Measurements from ENCODE around the gene PTX4.
"Not testable (repeated sequence)": the region's sequence is repeated elsewhere in the genome, so short reads cannot be mapped to it uniquely, and the experiment has no call there.

PTX4 gene

DNA sequence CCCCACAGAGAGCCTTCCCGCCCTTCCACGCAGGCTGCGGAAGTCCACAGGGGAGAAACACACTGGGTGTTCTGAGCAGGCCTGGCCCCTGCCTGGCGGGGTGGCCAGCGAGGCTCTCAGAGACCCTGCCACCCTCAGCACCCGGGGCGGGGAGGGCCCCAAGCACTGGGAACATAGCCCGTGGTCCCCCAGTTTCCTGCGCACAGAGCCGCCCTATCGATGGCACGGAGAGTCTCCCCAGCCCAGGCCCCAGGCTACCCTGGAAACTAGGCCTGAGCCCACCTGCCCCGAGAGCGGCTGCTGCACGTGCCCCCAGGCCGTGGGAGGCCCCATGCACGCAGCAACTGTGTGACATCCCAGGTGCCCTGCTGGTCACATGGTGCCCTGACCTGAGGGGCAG is 34.2 kb downstream of the PTX4 start:
- intact Hi-C loops (cut with DNase I) = no loop called here
- no peak for DNase-seq

DNA sequence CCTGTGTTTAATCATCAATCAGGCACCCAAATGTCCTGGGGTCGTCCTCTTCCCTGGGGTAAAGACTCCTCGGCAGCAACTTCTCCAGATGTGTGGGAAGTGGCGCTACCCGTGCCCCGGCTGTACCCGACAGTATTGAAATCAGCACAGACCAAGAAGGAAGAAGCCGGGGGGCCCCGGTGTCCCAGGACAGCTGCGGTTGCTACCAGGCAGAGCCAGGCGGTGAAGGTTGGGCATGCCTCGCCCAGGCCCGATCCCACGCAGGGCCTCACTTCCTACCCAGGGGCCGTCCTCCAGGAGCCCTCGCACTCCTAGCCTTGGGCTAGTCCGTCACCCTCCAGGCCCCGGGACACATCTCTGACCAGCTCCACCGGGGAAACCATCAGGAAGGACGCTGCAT is 35.4 kb downstream of the PTX4 start:
- no peak for DNase-seq
- intact Hi-C loops (cut with DNase I) = no loop called here

DNA sequence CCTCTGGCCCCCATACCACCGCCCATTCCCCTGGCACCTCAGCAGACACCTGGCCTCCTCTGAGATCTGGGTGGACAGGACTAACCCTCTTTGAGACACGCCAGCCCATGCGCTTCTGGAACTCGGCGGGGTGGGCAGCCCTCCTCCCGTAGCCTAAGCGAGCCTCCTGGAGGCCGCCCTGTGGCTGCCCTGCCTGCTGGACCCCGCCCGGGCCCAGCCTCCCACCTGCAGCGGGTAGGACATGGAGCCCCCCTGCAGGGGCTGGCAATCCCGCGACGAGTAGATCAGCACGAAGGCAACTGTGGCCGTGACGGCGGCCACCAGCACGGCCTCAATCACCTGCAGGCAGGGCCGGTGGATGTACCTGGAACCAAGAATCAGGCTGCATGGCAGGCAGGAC is 36.2 kb downstream of the PTX4 start:
- intact Hi-C loops (cut with DNase I) = no loop called here

DNA sequence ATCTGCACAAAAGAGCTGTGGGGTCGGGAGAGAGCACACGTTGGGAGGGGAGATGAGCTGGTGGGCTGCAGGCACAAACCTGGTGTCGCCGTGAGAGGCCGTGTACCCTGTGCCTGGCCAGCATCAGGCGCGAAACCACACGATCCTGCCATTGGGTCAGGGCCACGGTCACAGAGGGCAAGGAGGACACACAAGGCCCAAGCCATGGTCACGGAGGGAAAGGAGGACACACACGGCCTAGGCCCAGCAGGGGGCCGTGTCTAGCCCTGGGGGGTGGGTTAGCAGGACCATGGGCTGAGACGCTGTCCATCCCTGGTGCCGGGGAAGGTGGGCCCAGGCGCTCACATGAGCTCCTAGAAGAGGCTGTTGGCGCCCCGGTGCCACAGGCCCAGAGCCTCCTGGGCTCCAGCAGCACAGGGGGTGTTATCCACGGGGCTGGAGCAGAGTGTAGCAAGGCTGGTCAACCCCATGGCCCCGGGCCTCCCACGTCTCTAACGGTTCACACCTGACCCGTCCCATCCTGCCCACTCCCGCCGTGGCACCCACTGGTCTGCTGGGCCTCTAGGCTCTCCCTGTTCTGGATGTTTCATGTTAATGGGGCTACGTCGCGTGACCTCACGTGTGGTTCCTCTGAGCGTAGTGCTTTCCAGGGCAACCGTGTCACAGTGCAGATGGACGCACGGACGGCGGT is 36.9 kb downstream of the PTX4 start:
- no peak for DNase-seq
- intact Hi-C loops (cut with DNase I) = no loop called here

More for the DNA sequence above, 36.2 kb downstream of the PTX4 start:
- no peak for DNase-seq

DNA sequence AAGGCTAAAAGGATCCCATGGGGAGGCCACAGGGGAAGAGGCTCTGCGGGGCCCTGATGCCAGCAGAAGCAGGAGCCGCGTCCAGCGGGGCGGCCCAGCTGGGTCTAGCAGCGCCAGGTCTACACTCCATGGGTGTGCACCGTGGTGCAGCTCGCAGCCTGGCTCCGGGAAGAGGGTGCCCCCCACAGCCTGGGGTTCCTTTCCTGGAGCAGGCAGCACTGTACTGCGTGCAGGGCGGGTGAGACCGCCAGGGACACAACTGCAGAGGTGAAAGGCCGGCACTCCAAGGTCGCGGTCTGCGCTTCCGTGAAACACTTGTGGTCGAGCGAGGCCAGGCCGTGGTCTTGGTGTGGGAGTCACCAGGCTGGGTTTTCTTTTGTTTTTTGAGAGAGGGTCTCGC is 37.9 kb downstream of the PTX4 start:
- intact Hi-C loops (cut with DNase I) = no loop called here
- DNase-seq = no peak

DNA sequence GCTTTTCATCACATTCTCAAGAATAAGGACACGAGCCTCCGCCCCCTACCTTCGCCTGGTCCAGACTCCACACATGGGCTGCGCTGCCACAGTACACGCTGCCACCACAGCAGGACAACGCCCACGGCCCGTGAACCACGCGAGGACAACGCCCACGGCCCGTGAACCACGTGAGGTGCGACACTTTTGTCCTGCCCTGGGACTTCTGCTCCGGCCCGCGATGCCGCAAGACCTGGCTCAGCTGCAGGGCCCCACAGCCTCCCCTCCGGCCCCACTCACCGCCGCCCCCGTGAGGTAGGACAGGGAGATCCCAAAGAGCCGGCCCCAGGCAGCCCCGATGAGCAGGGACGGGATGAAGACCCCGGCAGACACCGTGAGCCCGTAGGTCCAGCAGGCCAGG is 38.5 kb downstream of the PTX4 start:
- no peak for DNase-seq
- intact Hi-C loops (cut with DNase I) = no loop called here

DNA sequence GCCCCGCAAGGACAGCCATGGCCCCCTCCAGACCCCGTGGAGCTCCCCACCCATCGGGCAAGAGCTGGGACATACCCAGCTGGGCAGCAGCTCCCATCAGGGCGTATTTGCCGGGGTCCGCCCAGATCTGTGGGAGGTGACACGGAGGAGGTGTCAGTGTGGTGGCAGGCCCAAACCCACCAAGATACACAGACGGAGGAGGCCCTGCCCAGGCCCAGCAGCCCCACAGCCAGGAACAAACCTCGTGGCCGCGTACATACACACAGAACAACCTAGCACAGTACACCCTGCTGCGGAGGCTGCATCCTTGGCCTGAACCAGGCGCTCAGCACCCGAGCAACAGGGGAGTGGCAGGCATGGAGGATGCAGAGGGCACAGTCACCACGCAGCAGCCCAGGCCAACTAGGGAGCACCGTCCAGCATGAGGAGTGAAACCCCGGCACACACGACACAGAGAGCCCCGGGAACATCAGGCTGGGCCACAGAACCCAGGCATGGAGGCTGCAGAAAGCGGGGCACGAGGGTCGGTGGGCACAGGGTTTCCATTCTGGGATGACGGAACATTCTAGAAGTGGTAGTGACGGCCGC is 39.4 kb downstream of the PTX4 start:
- no peak for DNase-seq
- intact Hi-C loops (cut with DNase I) = no loop called here

DNA sequence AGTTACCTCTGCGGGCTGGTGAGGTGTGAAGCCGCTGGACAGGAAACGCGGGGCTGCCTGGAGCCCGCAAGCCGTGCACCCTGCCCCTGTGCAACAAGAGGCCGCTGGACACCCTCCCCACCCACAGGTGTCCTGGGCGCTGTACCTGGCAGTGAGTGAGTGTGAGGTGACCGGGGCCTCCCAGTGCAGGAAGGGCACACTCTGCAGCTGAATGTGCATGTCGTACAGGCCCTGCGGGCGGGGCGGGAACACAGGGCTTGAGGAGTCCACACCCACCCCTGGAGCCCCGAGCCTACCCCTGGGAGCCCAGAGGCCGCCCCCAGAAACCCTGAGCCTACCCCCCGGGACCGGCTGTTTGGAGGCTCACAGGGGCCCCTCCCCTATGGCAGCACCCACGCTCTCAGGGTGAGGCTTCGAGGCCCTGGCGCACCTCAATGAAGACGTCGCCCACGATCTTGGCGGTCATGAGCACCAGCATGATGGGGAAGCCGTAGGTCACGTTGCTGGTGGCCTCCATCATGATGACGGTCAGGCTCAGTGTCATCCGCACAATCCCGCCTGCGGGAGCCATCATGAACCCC is 40.1 kb downstream of the PTX4 start:
- intact Hi-C loops (cut with DNase I) = no loop called here
- DNase-seq = peak in 18 of 42 donors; percentile 3 to 50 (median 27)

DNA sequence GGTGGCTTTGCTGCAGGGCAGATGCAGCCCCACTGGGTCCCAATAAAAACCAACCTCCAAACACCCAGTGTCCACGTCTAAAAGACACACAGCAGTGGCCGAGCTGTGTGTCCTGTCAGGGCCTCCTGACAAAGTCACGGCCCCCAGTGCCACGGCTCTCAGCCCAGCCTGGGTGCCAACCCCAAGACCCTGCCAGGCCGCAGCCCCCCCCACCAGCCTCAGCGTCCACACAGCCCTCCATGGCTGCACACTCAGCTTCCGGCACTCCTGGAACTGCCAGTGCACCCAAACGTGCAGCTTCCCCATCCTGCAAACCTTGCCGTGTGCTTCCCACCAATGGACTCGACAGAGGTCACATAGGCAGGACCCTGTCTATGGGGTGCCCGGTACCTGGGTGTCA is 40.8 kb downstream of the PTX4 start:
- DNase-seq = no peak
- intact Hi-C loops (cut with DNase I) = no loop called here

DNA sequence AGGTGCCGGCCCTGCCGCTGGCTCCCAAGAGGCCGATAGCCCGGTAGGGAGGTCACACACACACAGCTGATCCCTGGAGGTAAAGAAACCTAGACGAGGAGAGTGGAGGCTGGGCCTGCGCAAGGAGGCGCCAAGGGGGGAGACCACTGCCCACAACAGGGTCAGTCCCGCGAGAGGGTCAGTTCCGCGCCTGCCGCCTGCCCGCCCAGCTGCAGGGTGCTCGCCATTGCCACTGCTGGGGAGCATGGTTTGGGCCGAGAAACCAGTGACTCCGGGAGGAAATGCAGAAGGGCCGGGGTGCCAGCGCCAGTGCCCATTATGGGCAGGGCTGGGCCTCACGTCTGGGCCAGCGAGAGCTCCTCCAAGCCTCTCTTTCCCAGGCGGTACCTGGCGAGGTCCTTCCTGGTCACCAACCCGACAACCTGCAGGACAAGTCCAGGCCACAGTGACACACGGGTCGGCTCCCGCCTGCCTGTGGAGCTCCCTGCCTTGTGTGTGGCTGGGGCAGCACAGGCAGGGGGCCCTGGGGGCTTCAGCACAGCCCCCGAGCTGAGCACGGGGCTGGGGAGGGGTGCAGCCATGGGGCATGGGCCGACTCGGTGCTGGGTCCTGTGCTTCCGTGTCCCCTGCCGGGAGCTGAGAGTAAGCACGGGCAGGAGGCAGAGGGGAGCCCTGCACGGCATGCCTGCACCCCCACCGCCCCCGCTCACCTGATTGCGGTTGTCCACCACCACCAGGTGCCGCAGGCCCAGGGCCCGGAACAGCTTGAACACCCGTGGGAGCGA is 42.3 kb downstream of the PTX4 start:
- intact Hi-C loops (cut with DNase I) = no loop called here

DNA sequence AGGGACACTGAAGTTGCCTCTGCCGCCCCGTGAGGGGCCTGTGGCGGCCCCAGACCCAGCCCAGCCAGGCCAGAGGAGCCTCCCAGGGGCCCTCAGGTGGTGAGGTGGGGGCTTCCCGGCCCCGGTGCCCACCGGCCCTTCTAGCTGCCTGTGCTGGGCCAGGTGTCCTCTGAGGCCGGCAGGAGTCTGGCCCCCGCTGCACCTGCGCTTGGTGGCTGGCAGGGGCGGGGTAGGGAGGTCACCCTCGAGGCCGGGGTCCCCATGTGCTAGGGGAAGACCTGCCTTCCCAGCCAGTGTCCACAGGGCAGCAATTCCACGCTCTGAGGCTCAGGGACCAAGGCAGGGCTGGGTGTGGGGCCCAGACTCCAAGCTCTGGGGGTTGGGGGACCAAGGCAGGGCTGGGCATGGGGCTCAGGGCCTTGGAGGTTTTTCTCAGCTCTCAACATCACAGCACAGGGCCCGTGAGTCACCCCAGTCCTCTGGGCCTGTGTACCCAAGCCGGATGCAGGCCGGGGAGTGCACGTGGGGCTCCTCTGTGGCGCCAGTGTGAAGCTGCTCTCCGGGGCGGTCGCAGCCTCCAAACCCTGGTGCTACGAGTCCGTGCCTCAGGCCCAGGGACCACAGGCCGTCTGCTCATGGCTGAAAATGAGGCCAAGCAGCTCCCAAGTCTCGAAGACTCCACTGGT is 43.1 kb downstream of the PTX4 start:
- intact Hi-C loops (cut with DNase I) = no loop called here
- DNase-seq = no peak

More for the DNA sequence above, 42.3 kb downstream of the PTX4 start:
- no peak for DNase-seq

DNA sequence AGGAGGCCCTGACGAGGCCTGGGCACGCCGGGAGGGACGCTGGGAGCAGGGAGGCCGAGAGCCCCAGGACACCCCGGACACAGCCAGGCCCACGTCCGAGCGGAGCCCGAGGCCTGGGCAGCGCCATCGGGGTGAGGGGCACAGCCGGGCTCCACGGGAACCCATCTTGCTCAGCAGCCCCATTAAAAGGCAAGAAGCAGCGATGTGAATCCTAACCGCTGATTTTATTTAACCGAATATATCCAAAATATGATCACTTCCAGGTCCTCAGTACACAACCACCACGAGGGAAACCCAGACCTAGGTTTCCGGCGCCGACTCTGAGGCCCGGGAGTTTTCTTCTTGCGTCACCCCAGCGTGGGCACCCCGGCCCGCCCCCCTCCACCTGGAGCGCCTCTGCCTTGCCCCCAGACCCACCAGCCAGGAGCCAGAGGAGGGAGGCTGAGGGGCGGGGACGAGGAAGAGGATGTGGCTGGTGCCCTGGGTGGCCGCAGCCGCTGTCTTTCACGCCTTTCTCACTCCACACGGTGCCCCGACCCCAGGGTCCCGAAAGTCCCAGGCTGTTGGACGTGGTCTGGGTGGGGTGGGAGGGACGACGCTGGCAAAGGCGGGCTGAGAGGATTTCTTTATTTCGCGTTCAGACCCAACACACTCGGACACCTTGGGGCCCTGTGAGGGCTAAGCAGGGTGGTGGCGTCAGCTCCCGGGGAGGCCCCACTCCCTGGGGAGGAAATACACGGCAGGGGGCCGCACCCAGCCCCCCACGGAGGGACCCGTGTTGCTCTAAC is 43.8 kb downstream of the PTX4 start:
- intact Hi-C loops (cut with DNase I) = no loop called here
- DNase-seq = no peak

DNA sequence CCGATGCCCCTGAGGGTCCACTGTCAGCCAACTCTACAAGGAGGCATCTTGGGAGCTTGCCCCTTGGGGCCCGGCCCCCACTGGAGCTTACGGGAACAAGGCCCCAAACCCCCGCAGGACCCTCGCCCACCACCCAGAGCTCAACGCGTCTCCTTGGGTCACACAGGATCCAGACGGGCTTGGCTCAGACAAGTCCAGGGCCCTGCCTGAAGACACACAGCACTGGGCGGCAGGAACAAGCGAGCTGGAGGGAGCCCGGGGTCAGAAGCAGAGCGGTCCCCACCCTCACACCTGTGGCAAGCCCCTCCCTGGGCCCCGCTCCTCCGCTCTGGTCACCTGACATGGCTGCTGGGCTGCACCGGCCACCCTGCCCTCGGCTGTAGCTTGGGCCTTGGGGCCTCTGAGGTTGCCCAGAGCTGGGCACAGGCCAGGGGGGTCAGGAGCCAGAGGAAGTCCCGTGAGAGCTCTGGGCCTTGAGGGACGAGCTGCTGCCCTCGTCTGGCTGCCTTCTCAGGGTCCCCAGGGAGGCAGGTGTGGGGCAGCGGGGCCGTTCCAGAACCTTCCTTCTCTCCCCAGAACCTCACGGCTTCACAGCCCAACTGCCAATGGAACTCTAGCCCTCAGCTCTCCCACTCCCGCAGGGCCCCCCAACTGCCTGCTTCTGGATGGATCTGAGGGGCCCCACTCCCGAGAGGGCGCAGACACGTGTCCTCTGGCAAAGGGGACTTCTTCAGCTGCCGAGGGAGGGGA is 44.6 kb downstream of the PTX4 start, which contains the start of gene CCDC154:
TSS of gene CCDC154 (minus strand) at position 577 of the 750 bp plus-strand sequence. CDS start at position 343, 234 bp downstream.
- no peak for DNase-seq
- intact Hi-C loops (cut with DNase I) = no loop called here

DNA sequence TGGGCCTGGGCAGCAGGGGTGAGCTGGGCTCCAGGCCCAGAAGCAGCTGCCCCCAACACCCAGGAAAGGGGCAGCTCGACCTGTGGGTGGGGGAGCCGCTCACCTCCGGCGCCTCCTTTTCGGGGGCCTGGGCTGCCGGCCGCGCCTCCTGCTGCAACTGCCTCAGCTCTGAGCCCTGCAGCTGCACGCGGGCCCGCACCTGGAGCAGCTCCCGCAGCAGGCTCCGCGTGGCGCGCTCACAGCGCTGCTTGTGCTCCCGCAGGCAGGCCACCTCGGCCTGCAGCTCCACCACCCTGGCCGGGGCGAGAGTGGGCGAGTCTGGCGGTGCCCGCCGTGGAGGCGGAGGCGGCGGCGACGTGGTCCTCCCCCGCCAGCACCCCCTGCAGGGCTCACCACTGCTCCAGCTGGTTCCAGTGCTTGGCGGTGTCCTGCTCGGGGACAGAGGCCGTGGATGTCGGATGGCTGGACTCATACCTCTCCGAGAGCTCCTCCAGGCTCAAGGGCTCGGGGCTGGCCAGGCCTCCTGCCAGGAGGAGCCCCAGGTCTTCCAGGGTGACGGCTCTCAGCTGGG is 45.3 kb downstream of the PTX4 start:
- DNase-seq = no peak
- intact Hi-C loops (cut with DNase I) = no loop called here

DNA sequence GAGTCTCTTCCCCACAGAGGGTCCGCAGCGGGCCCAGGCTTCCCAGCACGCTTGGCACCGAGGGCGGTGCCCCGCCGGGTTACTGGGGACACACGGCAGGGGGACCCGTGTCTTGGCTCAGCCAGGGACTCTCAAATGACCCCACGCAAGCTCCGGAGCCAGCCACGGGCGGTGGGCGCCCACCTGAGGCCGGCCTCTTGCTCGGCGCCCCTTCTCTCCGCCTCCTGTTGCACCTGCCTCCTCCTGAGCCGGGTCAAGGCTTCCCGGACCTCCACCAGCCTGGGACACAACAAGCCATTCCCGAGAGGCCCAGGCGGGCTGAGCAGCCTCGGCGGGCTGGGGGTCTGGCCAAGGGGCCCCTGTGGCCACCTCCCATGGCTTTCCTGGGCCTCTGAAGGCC is 46.0 kb downstream of the PTX4 start:
- no peak for DNase-seq
- intact Hi-C loops (cut with DNase I) = no loop called here

DNA sequence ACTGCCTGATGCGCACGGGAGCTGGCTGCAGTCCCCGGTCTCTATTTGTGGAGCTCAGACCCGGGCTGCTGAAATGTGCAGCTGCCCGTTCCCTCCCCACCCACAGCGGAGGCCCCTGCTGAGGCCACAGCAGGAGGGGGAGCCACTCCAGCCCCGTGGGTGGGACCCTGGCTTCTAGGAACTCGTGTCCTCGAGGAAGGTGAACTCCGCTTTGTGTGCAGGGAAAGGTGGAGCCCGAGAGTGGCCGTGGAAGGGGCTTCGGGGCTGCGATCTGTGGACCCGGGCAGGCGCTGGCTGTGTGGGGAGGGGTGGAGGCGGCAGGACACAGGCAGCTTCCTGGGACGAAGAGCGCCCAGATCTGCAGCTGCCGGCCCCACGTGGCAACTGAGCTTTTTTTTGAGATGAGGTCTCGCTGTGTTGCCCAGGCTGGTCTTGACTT is 47.3 kb downstream of the PTX4 start:
- intact Hi-C loops (cut with DNase I) = no loop called here
- no peak for DNase-seq

DNA sequence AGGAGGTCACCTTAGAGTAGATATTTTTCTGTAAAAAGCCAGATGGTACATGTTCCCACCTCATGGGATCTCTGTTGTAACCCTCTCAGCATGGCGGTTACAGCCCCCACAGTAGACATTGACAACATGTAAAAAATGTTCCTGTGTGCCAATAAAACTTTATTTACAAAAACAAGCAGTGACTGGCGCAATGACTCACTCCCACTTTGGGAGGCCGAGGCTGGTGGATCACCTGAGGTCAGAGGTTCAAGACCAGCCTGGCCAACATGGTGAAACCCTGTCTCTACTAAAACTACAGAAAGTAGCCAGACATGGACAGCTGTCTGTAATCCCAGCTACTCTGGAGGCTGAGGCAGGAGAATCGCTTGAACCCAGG is 49.1 kb downstream of the PTX4 start:
- DNase-seq; intact Hi-C loops (cut with DNase I): not testable (repeated sequence)
